Measurements from ENCODE around the gene SKP1. TPM values are rescaled to one million over a fixed set of nuclear protein-coding genes. Genes with fewer than 3 reads are reported as not detected.
A peak's percentile ranks its signal among the peaks of the same experiment; 100 is the strongest.

The SKP1 gene
- total and polyA plus RNA-seq, 2 donors from 2014 or later = 380 to 848 TPM

DNA sequence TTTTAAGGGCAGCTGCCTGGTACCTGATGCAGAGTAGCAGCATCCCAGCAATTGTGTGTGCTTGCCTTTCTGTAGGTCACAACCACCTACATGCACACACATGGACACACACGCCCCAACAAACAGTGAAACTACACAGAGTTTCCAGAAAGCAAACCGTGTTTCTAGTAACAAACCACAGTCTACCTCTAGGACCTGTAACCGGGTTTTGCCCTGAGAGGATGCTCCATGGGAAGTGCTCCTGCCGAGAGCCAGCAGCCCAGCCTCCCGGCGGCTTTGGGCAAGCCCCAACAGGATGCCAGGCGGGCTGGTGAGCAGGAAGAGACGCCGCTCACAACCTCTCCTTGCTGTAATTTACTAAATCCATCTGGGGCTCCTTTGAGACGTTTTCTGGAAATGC lies 66.4 kb downstream of the SKP1 start:
- intact Hi-C loops (cut with DNase I) = no loop called here
- TF ChIP-seq, protein P1, sequence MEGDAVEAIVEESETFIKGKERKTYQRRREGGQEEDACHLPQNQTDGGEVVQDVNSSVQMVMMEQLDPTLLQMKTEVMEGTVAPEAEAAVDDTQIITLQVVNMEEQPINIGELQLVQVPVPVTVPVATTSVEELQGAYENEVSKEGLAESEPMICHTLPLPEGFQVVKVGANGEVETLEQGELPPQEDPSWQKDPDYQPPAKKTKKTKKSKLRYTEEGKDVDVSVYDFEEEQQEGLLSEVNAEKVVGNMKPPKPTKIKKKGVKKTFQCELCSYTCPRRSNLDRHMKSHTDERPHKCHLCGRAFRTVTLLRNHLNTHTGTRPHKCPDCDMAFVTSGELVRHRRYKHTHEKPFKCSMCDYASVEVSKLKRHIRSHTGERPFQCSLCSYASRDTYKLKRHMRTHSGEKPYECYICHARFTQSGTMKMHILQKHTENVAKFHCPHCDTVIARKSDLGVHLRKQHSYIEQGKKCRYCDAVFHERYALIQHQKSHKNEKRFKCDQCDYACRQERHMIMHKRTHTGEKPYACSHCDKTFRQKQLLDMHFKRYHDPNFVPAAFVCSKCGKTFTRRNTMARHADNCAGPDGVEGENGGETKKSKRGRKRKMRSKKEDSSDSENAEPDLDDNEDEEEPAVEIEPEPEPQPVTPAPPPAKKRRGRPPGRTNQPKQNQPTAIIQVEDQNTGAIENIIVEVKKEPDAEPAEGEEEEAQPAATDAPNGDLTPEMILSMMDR (IDR thresholded peaks at IDR 0.05; ENCODE audit: borderline replicate concordance, extremely low read depth, insufficient read depth) = no peak
- no peak for DNase-seq
- H3K9me3 ChIP-seq (ENCODE audit: control insufficient read depth in 2 of 3, insufficient read depth in 1 of 3, low read length in 3 of 3) = no peaks in the 10 kb centered on the region
- H3K36me3 ChIP-seq (ENCODE audit: control insufficient read depth in 2 of 3, insufficient read depth in 3 of 3, low read length in 3 of 3) = no peaks in the 10 kb centered on the region
- no peak overlapping the region for H3K27ac ChIP-seq (ENCODE audit: low read depth in 2 of 2, low read length in 2 of 2)
- H3K4me1 ChIP-seq (ENCODE audit: control insufficient read depth in 2 of 3, insufficient read depth in 2 of 3, low read depth in 1 of 3, low read length in 3 of 3) = peaks cover 0 to 11% (median 7%) of the 10 kb centered on the region in 3 donors
- no peak for FAIRE-seq
- H3K9ac ChIP-seq (ENCODE audit: low read length in 3 of 3) = no peak overlapping the region
- peaks cover 4% of the 10 kb centered on the region for H3K27me3 ChIP-seq (ENCODE audit: control insufficient read depth, insufficient read depth, low read length)
- H3K4me3 ChIP-seq (ENCODE audit: low read length in 3 of 3) = no peak overlapping the region

DNA sequence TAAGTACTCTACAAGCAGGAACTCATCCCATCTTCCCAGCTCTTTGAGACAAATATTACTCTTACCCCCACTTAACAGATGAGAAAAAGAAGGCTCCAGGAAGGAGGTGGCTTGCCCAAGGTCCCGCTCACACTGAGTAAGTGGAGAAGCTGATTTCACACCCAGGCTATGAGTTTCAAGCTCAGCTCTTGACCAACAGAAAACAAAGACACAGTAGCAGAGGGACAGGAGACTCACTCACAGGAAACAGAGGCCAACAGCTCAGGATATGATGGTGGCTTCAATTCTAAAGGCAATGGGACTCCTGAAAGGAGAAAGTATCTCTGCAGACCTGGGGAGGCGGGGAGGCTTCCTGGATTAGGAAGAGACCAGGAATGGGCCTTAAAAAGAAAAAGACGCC lies 69.0 kb downstream of the SKP1 start:
- TF ChIP-seq, protein P1 (IDR thresholded peaks at IDR 0.05; ENCODE audit: borderline replicate concordance, extremely low read depth, insufficient read depth) = no peak
- no peaks in the 10 kb centered on the region for H3K36me3 ChIP-seq (ENCODE audit: control insufficient read depth in 2 of 3, insufficient read depth in 3 of 3, low read length in 3 of 3)
- H3K9ac ChIP-seq (ENCODE audit: low read length in 3 of 3) = no peak overlapping the region
- DNase-seq = no peak
- H3K4me3 ChIP-seq (ENCODE audit: low read length in 3 of 3) = no peak overlapping the region
- peaks cover 1% of the 10 kb centered on the region for H3K27me3 ChIP-seq (ENCODE audit: control insufficient read depth, insufficient read depth, low read length)
- no peak overlapping the region for H3K27ac ChIP-seq (ENCODE audit: low read depth in 2 of 2, low read length in 2 of 2)
- FAIRE-seq = no peak
- intact Hi-C loops (cut with DNase I) = no loop called here
- H3K4me1 ChIP-seq (ENCODE audit: control insufficient read depth in 2 of 3, insufficient read depth in 2 of 3, low read depth in 1 of 3, low read length in 3 of 3) = no peaks in the 10 kb centered on the region
- H3K9me3 ChIP-seq (ENCODE audit: control insufficient read depth in 2 of 3, insufficient read depth in 1 of 3, low read length in 3 of 3) = no peaks in the 10 kb centered on the region

GRCh38 chr5:134106991-134107701 lies 69.6 kb downstream of the SKP1 start:
- TF ChIP-seq, protein P1 (IDR thresholded peaks at IDR 0.05; ENCODE audit: borderline replicate concordance, extremely low read depth, insufficient read depth) = no peak
- Histone ChIP-seq H3K27ac (ENCODE audit: low read depth in 2 of 2, low read length in 2 of 2) (no peak overlapping the region), H3K4me1 (ENCODE audit: control insufficient read depth in 2 of 3, insufficient read depth in 2 of 3, low read depth in 1 of 3, low read length in 3 of 3) (no peaks in the 10 kb centered on the region), H3K9me3 (ENCODE audit: control insufficient read depth in 2 of 3, insufficient read depth in 1 of 3, low read length in 3 of 3) (no peaks in the 10 kb centered on the region), H3K4me3 (ENCODE audit: low read length in 3 of 3) (no peak overlapping the region), H3K27me3 (ENCODE audit: control insufficient read depth, insufficient read depth, low read length) (no peaks in the 10 kb centered on the region), H3K36me3 (ENCODE audit: control insufficient read depth in 2 of 3, insufficient read depth in 3 of 3, low read length in 3 of 3) (no peaks in the 10 kb centered on the region), H3K9ac (ENCODE audit: low read length in 3 of 3) (no peak overlapping the region)
- intact Hi-C loops (cut with DNase I) = no loop called here
- DNase-seq (peak in 3 of 5 donors; percentile 11 to 69 (median 13)), FAIRE-seq (no peak)
